A204.1 (cell line): ENCODE measurements around the gene TXNL4A.

Source experiments
- FAIRE-seq: peaks from 2 replicates; lab custom pipeline; 2012; peaks lifted over from hg19 to GRCh38; lab: Jason Lieb, UNC

TXNL4A gene

DNA sequence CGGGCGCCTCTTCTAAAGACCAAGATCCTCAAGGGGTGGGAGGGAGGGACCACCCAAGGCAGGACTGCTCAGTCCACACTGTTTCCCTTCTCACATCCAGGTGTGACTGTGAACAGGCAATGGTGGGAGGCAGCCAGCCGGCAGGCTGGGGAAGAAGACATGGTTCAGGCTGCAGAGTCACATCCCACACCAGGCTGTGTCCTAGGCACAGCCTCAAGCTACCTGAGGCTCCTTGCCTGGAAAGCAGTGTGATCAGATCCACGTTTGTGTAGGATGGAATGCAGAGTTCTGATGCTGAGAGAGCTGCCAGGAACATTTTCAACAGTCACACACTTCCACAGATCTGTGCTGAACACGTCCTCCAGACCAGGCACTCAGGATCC is 53.3 kb downstream of the TXNL4A start:
- FAIRE-seq = no peak

DNA sequence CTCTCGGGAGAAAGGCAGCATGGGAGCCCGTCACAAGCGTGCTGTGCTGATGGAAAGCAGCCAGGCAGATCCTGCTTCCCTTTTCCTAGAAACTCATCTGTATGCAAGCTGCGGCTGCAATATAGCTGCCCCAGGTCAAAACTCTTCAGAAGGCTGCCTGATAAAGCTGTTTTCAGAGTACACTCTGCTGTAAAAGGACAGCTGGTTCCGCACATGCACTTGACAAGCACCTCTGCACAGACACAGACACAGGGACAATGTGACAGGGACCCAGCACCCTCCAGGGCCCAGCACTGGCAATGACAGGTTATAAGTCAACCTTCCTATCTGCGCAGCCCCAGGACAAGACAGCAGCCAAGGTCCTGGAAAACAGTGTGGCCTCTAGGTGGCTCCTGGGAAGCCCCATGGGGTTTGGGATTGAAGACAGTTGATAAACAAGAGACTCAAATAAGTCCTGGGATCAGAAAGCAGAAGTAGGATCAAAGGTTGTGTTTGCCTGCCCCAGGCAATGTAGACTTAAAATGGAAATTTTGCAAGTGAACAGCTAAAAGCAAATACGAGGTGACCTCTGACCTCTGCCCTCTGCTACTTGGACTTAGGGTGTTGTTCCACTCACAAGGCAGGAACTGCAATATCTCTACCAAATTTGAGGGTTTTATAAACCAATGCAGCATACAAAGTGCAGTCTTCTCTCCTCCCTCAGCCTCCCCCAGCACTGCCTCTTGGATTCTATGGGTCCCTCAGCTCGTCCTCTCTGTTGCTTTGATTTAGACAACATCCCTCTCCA is 53.9 kb downstream of the TXNL4A start:
- FAIRE-seq = no peak

DNA sequence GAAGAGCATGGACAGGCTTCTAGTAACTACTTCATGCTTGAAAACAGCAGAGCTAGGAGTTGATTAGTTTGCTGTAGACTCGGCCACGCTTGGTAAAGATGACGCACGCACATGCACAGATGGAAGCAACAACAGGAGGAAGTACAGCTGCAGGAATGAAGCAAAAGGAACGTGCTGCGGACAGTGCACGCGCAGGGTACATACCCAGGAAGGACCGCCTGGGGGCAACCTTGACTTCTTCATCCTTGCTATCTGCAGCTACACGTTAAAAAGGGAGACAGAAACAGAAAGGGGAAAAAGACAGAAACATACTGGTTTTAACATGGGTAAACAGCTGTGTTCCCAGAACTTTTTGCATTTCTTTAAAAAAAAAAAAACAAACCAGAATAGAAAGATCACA is 54.6 kb downstream of the TXNL4A start:
- FAIRE-seq = no peak

DNA sequence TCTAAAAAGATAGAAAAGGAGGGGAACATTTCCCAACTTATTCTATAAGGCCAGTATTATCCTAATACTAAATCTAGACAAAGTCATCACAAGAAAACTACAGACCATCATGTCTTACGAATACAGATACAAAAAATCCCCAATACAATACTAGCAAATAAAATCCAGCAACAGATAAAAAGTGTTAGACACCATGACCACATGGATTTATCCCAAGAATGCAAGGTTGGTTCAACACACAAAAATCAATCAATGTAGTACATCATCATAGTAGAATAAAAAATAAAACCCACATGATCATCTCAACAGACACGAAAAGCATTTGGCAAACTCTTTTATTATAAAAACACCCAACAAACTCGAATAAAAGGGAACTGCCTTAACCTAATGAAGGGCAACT is 55.5 kb downstream of the TXNL4A start:
- FAIRE-seq = no peak

DNA sequence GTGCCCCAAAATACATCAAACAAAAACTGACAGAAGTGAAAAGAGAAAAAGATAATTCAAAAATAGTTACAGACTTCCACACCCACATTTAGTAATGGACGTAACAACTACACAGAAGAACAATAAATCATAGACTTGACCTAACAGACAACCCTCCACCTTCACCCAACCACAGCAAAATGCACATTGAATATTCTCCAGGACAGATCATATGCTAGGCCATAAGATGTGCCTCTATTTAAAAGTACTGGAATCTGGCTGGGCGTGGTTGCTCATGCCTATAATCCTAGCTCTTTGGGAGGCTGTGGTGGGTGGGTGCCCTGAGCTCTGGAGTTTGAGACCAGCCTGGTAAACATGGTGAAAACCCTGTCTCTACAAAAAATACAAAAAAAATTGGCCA is 56.9 kb downstream of the TXNL4A start:
- no peak for FAIRE-seq

DNA sequence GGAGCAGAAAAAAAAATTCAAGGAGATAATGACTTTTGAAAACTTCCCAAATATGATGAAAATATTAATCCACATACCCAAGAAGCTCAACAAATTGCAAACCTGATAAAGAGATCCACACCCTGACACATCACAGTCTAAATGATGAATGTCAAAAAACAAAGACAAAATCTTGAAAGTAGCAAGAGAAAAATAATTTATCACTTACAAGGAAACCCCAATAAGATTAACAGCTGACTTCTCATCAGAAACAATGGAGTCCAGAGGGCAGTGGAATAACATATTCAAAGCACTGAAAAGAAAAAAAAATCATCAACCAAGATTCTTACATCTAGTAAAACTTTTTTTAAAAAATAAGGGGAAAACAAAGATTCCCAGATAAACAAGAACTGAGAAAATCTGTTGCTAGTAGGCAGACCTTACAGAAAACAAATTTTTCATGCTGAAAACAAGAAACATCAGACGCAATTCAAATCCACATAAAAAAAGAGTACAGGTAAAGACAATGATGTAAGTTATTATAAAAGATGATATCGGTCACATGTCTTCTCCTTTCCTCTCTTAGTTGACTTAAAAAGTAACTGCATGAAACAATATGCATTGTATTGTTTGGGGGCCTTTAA is 58.2 kb downstream of the TXNL4A start:
- FAIRE-seq = peak; percentile 81

DNA sequence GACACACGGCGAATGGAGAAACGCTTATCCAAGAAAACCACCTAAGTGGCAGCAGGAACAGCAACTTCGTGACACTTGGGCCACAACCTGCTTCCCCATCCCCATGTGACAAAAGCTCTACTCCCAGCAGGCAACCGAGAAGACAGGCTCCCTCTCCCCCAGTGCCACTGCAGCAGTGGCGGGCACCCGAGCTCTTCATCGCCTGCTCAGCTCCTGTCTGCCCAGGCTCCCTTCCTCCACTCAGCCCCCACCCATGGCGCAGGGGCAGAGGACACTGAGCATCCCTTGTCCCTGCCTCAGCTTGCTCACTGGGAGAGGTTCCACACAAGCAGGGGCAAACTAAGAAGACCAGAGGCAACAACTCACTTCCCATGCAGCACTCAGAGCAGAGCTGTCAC is 59.8 kb downstream of the TXNL4A start:
- FAIRE-seq = no peak

DNA sequence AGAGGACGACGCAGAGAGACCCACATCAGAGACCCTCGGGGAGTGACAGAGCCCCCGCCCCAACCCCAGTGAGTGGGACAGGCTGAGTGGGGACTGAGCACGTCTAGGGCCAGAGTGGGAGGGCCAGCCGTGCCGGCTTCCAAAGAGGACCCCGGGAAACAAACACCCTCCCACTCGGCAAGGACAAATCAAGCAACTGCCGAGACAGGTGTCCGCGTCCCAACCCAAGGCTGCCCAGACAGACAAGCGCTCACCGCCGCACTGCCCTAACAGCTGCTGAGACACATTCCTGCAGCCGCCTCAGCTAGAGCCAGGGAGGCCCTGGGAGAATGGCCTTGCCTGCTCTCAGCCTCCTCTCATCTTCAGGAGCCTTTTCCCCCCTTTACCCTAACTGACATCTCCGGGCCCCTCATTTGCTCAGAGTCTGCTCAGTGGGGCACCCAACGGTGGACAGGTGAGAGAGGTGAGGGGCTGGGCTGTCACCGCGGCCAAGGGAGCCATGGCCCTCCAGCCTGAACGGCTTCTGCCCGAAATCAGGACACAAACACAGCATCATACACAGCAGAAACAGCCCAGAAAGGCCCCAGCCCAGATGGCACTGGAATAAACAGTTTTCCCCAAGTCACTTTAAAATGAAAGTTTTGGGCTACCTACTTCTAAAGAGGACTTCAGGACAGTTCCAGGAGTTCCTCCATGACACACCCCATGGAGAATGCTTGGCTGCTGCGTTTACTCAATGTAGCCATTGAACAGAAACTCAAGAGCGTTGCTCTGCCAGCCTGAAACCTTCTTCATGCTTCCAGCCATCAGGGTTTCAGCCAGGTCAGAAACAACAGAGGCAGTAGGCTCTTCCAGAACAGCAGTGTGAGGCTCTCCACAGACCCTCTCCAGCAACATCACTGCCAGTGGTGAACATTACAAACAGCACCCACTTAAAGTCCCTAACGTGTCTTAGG is 60.5 kb downstream of the TXNL4A start:
- no peak for FAIRE-seq

DNA sequence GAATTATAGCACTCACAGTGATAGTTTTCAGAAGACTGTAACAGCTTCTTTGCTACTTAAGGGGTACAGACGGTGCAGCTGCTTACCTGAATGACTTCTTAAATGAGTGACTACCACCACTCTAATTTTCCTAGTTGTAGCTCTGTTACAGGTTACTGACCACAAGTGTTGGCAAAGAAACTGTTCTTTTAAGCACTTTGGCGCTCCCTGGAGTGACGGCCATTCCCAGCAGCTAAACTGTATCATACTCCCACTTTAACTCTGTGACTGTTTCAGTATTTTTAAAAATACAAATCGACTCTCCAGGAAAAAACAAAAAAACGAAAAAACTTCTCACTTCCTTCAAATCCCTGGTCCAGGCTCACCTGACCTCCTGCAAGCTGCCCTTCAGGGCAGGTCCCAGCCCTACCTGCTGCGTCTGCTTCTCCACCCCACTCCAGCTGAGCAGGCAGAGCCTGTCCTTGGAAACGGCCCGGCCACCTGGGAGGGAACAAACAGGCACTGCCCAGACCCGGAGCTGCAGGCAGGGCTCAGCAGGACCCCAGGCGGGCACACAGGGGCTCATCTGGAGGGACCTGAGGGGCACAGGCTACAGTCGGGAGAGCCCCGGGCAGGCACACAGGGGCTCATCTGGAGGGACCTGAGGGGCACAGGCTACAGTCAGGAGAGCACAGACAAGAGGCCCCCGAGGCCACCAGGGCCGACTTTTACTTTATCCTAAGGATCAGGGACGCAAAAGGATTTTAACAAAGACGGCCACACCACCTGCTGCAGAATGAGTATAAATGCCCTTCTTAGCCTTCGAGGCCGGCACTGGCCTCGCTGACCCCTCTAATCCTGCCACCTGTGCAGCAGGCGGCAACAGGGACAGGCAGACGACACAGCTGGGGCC is 61.4 kb downstream of the TXNL4A start:
- no peak for FAIRE-seq

DNA sequence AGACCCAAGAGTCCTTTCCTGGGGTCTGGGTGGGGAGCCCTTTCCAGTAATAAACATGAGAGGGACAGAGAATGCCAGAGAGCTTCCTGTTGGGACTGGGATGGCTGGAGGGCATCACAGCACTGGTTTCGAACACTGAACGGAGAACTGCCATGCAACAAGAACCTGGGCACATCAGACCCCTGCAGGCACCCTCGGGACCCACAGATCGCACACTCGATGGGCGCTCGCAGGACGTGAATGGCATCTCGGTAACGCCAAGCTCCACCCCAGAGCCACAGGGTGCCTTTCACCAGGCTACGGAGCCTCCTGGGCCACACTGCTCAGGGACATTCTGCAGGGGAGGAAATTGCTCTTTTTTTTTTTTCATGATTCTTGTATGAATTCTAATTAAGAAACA is 62.1 kb downstream of the TXNL4A start:
- no peak for FAIRE-seq

DNA sequence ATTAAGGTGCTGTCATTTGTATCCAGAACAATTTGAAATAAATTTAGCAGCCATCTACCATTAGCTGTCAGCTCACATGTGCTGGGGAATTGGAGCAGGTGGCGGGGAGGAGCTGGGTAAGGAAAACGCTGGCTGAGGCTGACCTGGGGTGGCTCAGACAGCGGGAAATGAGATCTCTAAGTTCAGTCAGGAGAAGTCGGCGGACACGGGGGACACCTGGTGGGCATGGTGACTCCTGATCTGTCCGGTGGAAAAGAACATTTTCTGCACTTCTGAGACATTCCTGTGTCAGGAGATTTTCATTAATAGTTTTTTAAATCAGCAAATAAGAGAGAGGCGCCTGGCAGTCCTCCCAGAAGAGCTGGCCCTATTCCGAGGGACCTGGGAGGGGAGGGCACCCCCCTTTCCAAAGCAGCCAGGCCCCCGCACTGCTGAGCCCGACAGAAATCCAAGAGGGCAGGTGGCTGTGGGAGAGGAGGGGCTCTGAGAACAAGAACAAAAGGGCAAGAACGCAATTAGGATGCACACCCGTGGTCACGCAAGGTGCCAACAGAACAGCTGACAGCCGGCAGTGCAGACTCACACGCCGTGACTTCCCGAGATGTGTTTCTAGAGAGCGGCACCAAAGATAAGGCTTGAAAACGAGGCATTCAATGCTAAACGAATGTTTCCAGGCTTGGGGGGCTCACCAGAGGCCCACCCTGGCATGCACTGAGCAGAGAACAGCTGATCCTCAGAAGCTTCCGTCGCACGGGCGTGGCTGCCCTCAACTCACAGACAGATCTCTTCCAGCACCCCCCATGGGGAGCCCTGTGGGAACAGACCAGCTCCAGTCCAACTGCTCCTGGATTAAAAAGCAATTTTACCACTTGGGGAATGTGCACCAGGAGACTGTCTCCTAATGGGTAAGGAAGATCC is 63.3 kb downstream of the TXNL4A start:
- FAIRE-seq = no peak

DNA sequence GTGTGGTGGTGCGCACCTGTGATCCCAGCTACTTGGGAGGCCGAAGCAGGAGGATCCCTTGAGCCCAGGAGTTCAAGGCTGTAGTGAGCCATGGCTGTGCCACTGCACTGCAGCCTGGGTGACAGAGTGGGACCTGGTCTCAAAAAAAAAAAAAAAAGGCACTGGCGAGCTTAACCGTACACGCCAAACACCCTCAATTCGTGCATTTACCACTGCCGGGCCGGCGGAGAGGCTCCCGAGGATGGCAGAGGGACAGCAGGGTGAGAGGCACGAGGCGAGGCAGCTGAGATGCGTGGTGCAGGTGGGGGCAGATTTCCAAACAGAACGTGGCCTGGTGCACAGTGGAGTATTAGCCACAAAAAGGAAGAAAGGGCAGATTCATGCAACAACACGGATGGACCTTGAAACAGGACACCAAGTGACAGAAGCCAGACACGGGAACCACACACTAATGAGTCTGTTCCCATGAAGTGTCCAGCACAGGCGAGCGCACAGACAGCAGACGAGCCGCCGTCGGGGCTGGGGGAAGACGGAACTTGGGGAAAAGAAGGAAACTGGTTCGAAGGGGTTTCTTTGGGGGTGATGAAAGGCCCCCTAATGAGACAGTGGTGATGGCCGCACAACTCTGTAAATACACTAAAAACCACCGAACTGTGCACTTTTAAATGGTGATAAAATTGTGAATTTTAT is 64.3 kb downstream of the TXNL4A start:
- no peak for FAIRE-seq

DNA sequence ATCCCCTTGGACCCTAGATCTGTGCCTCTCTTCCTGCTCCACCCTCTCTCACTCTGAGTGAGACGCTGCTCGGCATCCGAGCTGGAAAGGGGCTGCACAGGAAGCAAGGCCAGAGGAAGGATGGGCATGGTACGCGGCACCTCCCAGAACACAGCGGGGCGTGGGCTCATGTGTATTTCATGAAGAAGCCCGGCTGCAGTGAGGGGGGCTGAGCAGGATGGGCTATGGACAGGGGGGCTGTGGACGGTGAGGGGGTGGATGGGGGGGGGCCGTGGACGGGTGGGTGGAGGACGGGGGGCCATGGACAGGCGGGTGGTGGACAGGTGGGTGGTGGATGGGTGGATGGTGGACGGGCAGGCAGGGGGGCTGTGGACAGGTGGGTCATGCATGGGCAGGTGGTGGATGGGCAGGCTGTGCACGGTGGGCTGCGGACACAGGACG is 65.4 kb downstream of the TXNL4A start:
- no peak for FAIRE-seq

DNA sequence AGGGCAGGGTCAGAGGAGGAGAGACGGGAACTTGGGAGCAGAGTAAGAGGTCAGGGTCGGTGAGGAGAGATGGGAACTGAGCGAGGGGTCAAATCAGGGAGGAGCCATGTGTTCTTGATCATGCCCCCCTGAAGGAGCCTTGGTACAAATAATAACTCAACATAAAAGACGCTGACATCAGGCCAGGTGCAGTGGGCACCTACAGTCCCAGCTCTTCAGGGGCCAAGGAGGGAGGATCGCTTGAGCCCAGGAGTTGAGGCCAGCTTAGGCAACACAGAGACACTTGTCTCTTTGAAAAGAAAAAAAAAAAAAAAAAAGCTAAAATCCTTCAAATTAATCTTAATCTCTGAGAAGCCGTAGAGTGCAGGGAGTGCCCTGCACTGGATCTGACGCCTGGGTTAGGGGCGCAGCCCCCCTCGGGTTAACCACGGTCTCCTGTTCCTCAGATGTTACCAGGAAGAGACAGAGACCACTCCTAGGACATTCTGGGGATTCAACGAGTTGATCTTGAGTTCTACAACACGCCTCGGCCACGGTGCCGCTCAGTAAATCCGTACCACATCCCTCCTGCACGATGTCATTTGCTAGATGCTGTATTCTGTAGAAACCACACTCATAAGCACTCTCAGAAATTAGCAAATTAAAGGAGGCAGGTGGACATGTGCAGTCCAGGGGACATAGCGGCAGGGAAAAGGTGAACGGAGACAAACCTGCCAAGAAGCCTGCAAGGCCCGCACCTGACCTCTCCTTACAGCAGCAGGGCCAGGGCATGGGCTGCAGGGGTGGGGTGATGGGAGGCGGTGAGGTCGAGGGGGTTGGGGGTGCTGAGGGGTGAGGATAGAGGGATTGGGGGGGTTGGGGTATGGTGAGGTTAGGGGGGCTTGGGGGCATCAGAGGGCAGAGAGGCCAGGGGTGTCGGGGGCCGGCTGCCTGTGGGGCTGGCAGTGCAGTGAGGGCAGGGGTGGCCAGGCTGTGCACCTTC is 66.1 kb downstream of the TXNL4A start:
- no peak for FAIRE-seq
